Common myeloid progenitor, CD34-positive (primary cell): Measurements from ENCODE around the gene GZMM.
"Not testable (repeated sequence)": the region's sequence is repeated elsewhere in the genome, so short reads cannot be mapped to it uniquely, and the experiment has no call there.

Experiments
- CTCF ChIA-PET: fragments of 350-600 bp; sonication (Branson Sonifier 250); formaldehyde crosslinking; loops from one replicate; lab custom pipeline; 2021; ENCODE audit warnings: antibody characterized with exemption; lab: Charles Lee
- POLR2A ChIA-PET: fragments of 350-600 bp; sonication (Branson Sonifier 250); formaldehyde crosslinking; loops from one replicate; lab custom pipeline; 2021; ENCODE audit warnings: antibody characterized with exemption; lab: Charles Lee
- DNase-seq, 3 donors: peaks; one replicate each; pipeline versions ENCODE4 v3.0.0 to v3.0.0-alpha.2; 2013
- H3K27ac ChIP-seq, 2 experiments: 1 replicate in 1 of 2; 2 replicates in 1 of 2; pipeline ENCODE4 v1.7.0; 2013; ENCODE audit warnings: inconsistent platforms in 2 of 2, low read length in 2 of 2, mild to moderate bottlenecking in 2 of 2, low read depth in 1 of 2, moderate library complexity in 1 of 2; ENCODE audit not compliant: severe bottlenecking in 2 of 2, insufficient read depth in 1 of 2, poor library complexity in 1 of 2
- H3K27me3 ChIP-seq, 5 experiments: replicated peaks in 2 of 5; 1 replicate in 3 of 5; 2 replicates in 2 of 5; pipeline versions ENCODE4 v1.6.1 to v1.7.0; 2013; ENCODE audit warnings: low read length in 4 of 5, mild to moderate bottlenecking in 2 of 5, moderate library complexity in 2 of 5, inconsistent platforms in 1 of 5; ENCODE audit not compliant: insufficient read depth in 5 of 5, control insufficient read depth in 4 of 5
- H3K36me3 ChIP-seq, 4 experiments: 1 replicate in 2 of 4; 2 replicates in 2 of 4; pipeline versions ENCODE4 v1.6.1 to v1.7.0; 2013; ENCODE audit warnings: low read length in 3 of 4, control low read depth in 1 of 4, mild to moderate bottlenecking in 1 of 4; ENCODE audit not compliant: control insufficient read depth in 4 of 4, insufficient read depth in 4 of 4
- H3K4me1 ChIP-seq, 4 experiments: 1 replicate in 3 of 4; 2 replicates in 1 of 4; pipeline versions ENCODE4 v1.6.1 to v1.7.1; 2013; ENCODE audit warnings: low read length in 3 of 4, mild to moderate bottlenecking in 3 of 4, control low read depth in 1 of 4, inconsistent platforms in 1 of 4, moderate library complexity in 1 of 4; ENCODE audit not compliant: control insufficient read depth in 4 of 4, insufficient read depth in 4 of 4; ENCODE audit errors: control extremely low read depth in 1 of 4
- H3K4me3 ChIP-seq, 7 experiments: 1 replicate in 4 of 7; 2 replicates in 3 of 7; pipeline versions ENCODE4 v1.5.1 to v1.7.0; 2013; ENCODE audit warnings: mild to moderate bottlenecking in 7 of 7, low read length in 6 of 7, moderate library complexity in 6 of 7, inconsistent platforms in 2 of 7, low read depth in 2 of 7, control low read depth in 1 of 7; ENCODE audit not compliant: insufficient read depth in 4 of 7, control insufficient read depth in 1 of 7; ENCODE audit errors: extremely low read depth in 1 of 7
- H3K9me3 ChIP-seq, 5 experiments: 1 replicate in 4 of 5; 2 replicates in 1 of 5; pipeline versions ENCODE4 v1.6.1 to v1.7.1; 2013; ENCODE audit warnings: low read length in 4 of 5, mild to moderate bottlenecking in 2 of 5, inconsistent platforms in 1 of 5, low read depth in 1 of 5, moderate library complexity in 1 of 5; ENCODE audit not compliant: control insufficient read depth in 4 of 5, insufficient read depth in 2 of 5; ENCODE audit errors: control extremely low read depth in 1 of 5
- WGBS: methylation state at CpG from one replicate; pipeline ENCODE4 v1.1.5; 2013; ENCODE audit not compliant: insufficient coverage; 5-methylcytosine and 5-hydroxymethylcytosine counted together

Gene GZMM

DNA sequence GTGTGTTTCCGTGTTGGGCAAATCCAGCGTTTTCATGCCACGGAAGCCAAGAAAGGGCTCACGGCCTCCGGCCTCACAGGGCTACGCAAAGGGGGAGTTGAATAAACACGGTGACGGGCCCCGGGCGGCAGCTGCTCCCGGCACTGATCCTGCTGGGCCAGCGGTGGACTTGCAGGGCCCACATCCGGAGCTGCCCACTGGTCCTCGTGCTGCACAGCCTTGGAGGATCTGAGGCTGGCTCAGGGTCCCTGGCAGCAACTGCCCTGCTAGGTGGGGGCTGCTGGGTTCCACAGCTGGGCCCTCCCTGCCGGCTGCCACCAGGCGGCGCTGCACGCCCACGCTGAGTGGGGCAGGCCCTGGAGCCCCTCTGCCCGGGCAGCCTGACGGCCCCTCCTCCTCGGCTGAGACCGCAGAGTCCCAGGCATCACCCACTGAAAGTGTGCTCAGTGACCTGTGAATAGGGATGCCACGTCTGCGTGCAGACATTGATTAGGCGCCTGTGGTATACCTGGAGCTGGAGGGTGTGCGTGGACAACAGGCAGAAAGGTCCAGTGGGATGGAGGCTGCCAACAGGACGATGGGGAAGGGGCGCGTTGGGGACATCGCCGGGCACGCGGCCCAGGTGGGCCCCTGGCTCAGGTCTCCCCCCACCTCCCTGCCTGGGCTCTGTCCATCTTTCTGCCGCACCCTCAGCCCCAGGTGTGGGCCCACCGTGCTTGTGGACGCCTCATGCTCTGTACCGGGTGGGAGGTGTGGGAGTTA, 40.6 kb downstream of the GZMM start:
- DNase-seq, result peak; percentile 70 to 83 (median 82)
- Histone ChIP-seq H3K36me3 (peaks cover 2 to 36% (median 22%) of the 10 kb centered on the region in 4 experiments), H3K4me1 (peaks cover 0 to 18% (median 16%) of the 10 kb centered on the region in 4 experiments), H3K4me3 (no peak overlapping the region), H3K27ac (no peak overlapping the region), H3K9me3 (no peaks in the 10 kb centered on the region), H3K27me3 (peaks cover 0 to 45% (median 12%) of the 10 kb centered on the region in 5 experiments)
- WGBS, result 39% methylated on average over 34 of the region's 38 CpGs
- CTCF ChIA-PET, result interaction anchor here (0.7 to 4.6 kb wide), 15 partner anchors 9 to 168 kb away, joined by 3 to 28 read pairs (median 3); partner anchors contain the start of gene BSG
- POLR2A ChIA-PET, result no interaction called here

DNA sequence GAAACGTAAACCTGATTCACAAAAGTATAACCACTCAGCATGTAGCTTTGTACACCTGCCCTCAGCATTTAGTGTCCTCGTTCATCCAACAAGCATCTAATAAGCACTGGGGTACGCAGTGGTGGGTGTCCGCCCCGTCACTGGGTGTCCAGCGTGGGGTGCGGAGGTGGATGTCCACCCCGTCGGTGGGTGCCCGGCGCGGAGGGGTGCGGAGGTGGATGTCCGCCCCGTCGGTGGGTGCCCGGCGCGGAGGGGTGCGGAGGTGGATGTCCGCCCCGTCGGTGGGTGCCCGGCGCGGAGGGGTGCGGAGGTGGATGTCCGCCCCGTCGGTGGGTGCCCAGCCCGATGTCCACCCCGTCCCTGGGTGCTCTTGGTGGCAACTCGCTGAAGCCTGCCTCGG, 41.3 kb downstream of the GZMM start:
- H3K27ac ChIP-seq, H3K9me3 ChIP-seq, POLR2A ChIA-PET, H3K4me3 ChIP-seq, DNase-seq: not testable (repeated sequence)
- Histone ChIP-seq H3K4me1 (peaks cover 0 to 18% (median 17%) of the 10 kb centered on the region in 4 experiments), H3K36me3 (peaks cover 2 to 28% (median 19%) of the 10 kb centered on the region in 4 experiments), H3K27me3 (peaks cover 0 to 46% (median 12%) of the 10 kb centered on the region in 5 experiments)
- CTCF ChIA-PET, result interaction anchor here (1.1 to 4.6 kb wide), 8 partner anchors 10 to 157 kb away, joined by 3 to 28 read pairs (median 4); no protein-coding TSS in a partner anchor
- WGBS, result 85% methylated on average over 25 of the region's 34 CpGs

DNA sequence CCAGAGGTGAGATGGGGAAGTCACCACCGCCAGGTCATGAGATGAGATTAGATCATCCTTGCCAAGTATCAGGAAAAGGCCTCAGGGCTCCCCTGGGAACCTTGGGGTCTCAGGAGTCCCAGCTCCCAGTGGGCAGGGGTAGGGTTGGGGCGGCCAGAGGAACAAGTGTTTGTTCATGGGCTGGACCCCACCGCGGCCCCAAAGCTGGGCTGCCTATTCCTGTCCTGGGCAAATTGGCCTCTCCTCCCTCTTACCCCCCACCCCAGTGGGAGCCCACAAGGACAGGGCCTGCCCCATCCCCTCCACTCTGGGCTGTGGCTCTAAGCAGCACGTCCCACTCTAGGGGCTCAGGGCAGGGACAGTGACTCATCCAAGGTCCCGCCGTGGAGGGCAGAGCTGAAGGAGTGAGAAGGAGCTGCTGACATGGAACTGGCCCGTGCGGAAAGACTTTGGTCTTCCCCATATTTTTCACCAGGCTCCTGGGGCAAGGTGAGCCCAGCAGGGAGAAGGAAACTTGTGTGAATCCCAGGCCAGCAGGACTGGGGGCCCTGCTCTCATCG, 41.8 kb downstream of the GZMM start:
- ChIA-PET POLR2A (interaction anchor here (0.6 kb wide), 1 partner anchor 54 kb away, joined by 3 read pairs; the partner anchor contains the start of gene CDC34), CTCF (interaction anchor here (0.8 to 4.6 kb wide), 8 partner anchors 10 to 142 kb away, joined by 3 to 28 read pairs (median 3); no protein-coding TSS in a partner anchor)
- H3K9me3 ChIP-seq, result no peaks in the 10 kb centered on the region
- DNase-seq, result no peak
- H3K4me1 ChIP-seq, result peaks cover 0 to 22% (median 19%) of the 10 kb centered on the region in 4 experiments
- H3K4me3 ChIP-seq, result no peak overlapping the region
- no peak overlapping the region for H3K27ac ChIP-seq
- peaks cover 0 to 51% (median 13%) of the 10 kb centered on the region in 5 experiments for H3K27me3 ChIP-seq
- H3K36me3 ChIP-seq, result peaks cover 2 to 24% (median 14%) of the 10 kb centered on the region in 4 experiments
- WGBS, result 90% methylated on average over 4 of the region's 10 CpGs

DNA sequence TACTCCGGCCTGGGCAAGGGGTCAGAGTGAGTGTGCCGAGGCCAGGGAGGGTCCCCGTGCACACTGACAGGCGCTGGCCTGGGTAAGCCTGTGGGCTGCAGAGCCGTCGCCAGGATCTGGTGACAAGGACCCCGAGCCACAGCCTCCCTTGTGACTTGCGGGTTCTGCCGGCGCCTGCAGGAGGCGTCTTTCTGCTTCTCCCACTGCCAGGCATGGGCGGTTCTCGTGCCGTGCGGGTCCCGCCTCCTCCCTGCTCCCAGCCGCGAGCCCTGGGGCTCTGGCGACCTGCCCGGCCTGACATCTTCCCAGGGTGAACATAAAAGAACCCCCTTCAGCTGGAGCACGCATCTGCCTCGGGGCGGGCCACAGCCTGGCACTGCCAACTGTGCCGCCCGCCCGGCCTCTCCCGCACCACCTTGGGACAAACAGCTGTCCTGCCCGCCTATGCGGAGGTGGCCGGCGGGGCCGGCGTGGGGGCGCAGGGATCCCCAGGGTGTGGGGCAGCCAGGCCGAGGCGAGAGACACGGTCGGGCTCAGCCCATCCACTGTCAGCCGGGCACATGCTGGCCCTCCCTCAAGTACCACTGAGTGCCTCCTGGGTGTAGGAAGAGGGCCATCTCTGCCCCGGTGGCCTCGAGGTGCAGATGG, 44.4 kb downstream of the GZMM start:
- H3K27ac ChIP-seq, result no peak overlapping the region
- H3K9me3 ChIP-seq, result no peaks in the 10 kb centered on the region
- H3K4me3 ChIP-seq, result peak overlapping the region in 1 of 7 experiments; percentile 28
- H3K36me3 ChIP-seq, result peaks cover 0 to 5% (median 1%) of the 10 kb centered on the region in 4 experiments
- POLR2A ChIA-PET, result no interaction called here
- peaks cover 0 to 25% (median 19%) of the 10 kb centered on the region in 4 experiments for H3K4me1 ChIP-seq
- 7% methylated on average over 41 of the region's 41 CpGs for WGBS
- peaks cover 0 to 76% (median 18%) of the 10 kb centered on the region in 5 experiments for H3K27me3 ChIP-seq
- DNase-seq, result peak; percentile 87 to 92 (median 91)
- CTCF ChIA-PET, result interaction anchor here (1.2 to 4.6 kb wide), 2 partner anchors 13 to 24 kb away, joined by 3 to 28 read pairs; no protein-coding TSS in a partner anchor

DNA sequence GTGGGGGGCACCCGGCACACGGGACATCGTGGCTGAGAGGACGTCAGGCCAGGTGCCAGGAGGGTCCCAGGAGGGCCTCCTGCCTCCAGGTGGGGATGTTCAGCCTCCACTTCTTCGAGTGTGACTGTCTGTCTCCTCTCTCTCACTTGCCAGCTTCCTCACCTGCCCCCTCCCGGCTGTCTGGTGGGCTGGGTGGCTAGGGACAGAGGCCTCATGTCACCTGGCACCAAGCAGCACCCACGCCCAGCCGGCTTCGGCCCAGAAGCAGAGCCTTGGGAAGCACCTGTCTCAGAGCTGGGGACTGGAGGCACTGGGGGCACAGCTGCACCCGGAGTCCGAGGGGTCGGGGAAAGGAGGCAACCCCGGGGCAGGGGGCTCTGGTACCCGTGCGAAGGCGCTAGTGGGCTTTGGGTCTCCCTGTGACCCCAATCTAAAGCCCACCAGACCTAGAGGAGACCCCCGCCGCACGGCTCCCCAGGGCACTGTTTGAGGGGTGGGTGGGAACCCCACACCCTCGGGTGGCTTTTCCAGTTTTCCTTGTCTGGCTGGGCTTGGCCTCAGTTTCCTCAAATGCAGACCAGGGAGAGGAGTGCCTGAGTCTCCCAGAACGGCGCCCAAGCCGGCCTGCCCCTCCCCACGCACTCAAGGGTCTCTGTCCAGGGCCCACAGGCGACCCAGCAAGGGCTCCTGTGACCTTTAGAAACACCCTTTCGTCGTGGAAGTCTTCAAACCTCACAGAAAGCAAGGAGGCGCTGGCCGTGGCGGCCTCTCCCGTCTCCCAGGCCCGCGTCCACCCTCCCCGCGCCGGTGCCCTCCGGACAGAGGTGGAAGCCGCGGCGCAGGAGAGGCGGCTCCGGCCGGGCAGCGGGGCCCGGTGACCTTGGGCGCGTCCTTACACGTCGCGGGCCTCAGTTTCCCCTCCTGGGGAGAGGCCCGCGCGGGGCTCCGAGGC, 45.2 kb downstream of the GZMM start:
- Histone ChIP-seq H3K27me3 (peaks cover 0 to 83% (median 18%) of the 10 kb centered on the region in 5 experiments), H3K9me3 (no peaks in the 10 kb centered on the region), H3K4me1 (peaks cover 0 to 25% (median 19%) of the 10 kb centered on the region in 4 experiments), H3K36me3 (no peaks in the 10 kb centered on the region), H3K4me3 (peak overlapping the region in 2 of 7 experiments; percentile 36 to 43), H3K27ac (no peak overlapping the region)
- no peak for DNase-seq
- 17% methylated on average over 48 of the region's 54 CpGs for WGBS
- POLR2A ChIA-PET, result no interaction called here
- CTCF ChIA-PET, result interaction anchor here (1.2 kb wide), 1 partner anchor 23 kb away, joined by 3 read pairs; no protein-coding TSS in a partner anchor
